OCI-LY7 (cell line): ENCODE results near the gene SNAP25.

Experiments used
- EZH2phosphoT487 ChIP-seq: fragments of 200-600 bp; sonication (generic); IDR thresholded peaks from 2 replicates; pipeline ENCODE4 v1.6.1; 2018; ENCODE audit warnings: low read depth, borderline replicate concordance, mild to moderate bottlenecking, mixed run types, antibody characterized with exemption, low read length, moderate library complexity, mixed read lengths
- TF ChIP-seq, protein P1 (sequence below): fragments of 200-600 bp; sonication (generic); conservative IDR thresholded peaks from 2 replicates; pipeline ENCODE4 v1.5.1; 2014; ENCODE audit warnings: mild to moderate bottlenecking, antibody characterized with exemption, low read length, moderate library complexity, mixed read lengths

GRCh38 chr20:10321138-10321717, 102.6 kb downstream of the SNAP25 start:
- TF ChIP-seq, protein P1, sequence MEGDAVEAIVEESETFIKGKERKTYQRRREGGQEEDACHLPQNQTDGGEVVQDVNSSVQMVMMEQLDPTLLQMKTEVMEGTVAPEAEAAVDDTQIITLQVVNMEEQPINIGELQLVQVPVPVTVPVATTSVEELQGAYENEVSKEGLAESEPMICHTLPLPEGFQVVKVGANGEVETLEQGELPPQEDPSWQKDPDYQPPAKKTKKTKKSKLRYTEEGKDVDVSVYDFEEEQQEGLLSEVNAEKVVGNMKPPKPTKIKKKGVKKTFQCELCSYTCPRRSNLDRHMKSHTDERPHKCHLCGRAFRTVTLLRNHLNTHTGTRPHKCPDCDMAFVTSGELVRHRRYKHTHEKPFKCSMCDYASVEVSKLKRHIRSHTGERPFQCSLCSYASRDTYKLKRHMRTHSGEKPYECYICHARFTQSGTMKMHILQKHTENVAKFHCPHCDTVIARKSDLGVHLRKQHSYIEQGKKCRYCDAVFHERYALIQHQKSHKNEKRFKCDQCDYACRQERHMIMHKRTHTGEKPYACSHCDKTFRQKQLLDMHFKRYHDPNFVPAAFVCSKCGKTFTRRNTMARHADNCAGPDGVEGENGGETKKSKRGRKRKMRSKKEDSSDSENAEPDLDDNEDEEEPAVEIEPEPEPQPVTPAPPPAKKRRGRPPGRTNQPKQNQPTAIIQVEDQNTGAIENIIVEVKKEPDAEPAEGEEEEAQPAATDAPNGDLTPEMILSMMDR = no peak
- no peak for TF ChIP-seq EZH2phosphoT487
